WTC11 (cell line): ENCODE results near the gene ATXN7L2. TPM values are rescaled to one million over a fixed set of nuclear protein-coding genes. Genes with fewer than 3 reads are reported as not detected.

Experiments
- ATAC-seq: fragments of 200-7000 bp; cut with Tn5 transposase; 2 replicates; pipeline ENCODE4 v1.10.0; 2021; ENCODE audit warnings: mild to moderate bottlenecking, moderate library complexity
- CTCF ChIA-PET: fragments of 300-600 bp; sonication (Branson Sonifier 250); formaldehyde crosslinking; loops from one replicate; lab custom pipeline; 2021; ENCODE audit warnings: antibody characterized with exemption; lab: Charles Lee
- POLR2A ChIA-PET: fragments of 350-600 bp; sonication (Branson Sonifier 250); formaldehyde crosslinking; loops from one replicate; lab custom pipeline; 2021; ENCODE audit warnings: antibody characterized with exemption; lab: Charles Lee
- DNase-seq: peaks from one replicate; pipeline ENCODE4 v3.0.0; 2021; ENCODE audit warnings: low spot score
- H3K27ac Mint-ChIP-seq: 2 replicates; pipeline ENCODE4 v1.8.0; 2021; ENCODE audit warnings: mixed read lengths
- H3K27me3 Mint-ChIP-seq: 2 replicates; pipeline ENCODE4 v1.8.0; 2021; ENCODE audit warnings: low read depth, mild to moderate bottlenecking, moderate library complexity, mixed read lengths
- H3K36me3 Mint-ChIP-seq: 2 replicates; pipeline ENCODE4 v1.8.0; 2021; ENCODE audit warnings: mixed read lengths
- H3K4me1 Mint-ChIP-seq: 2 replicates; pipeline ENCODE4 v1.8.0; 2022; ENCODE audit warnings: mixed read lengths
- H3K4me3 Mint-ChIP-seq: 2 replicates; pipeline ENCODE4 v1.8.0; 2021; ENCODE audit warnings: mild to moderate bottlenecking, moderate library complexity, mixed read lengths
- H3K9me3 Mint-ChIP-seq: 2 replicates; pipeline ENCODE4 v1.8.0; 2021; ENCODE audit warnings: mixed read lengths
- ATF1 ChIP-seq: sonication (generic); formaldehyde crosslinking; IDR thresholded peaks from 2 replicates; pipeline ENCODE4 v1.8.1; 2023; ENCODE audit warnings: mild to moderate bottlenecking, moderate library complexity, missing genetic modification reagents
- CREB1 ChIP-seq: sonication (generic); formaldehyde crosslinking; IDR thresholded peaks from 2 replicates; pipeline ENCODE4 v1.8.0; 2023; ENCODE audit warnings: mild to moderate bottlenecking, missing genetic modification reagents
- EMX1 ChIP-seq: fragments of 250-450 bp; sonication (Bioruptor Pico); IDR thresholded peaks from 2 replicates; pipeline ENCODE4 v1.8.0; 2021; ENCODE audit warnings: mild to moderate bottlenecking
- FOXP1 ChIP-seq: sonication (generic); formaldehyde crosslinking; IDR thresholded peaks from 2 replicates; pipeline ENCODE4 v1.8.0; 2022; ENCODE audit warnings: missing genetic modification reagents, mild to moderate bottlenecking, moderate library complexity, borderline replicate concordance
- NR1H2 ChIP-seq: sonication (generic); formaldehyde crosslinking; IDR thresholded peaks from 2 replicates; pipeline ENCODE4 v1.9.0; 2021; ENCODE audit warnings: mild to moderate bottlenecking, moderate library complexity, missing genetic modification reagents
- NR2C2 ChIP-seq: sonication (generic); formaldehyde crosslinking; IDR thresholded peaks from 2 replicates; pipeline ENCODE4 v1.8.0; 2022; ENCODE audit warnings: mild to moderate bottlenecking, missing genetic modification reagents
- OVOL2 ChIP-seq: fragments of 250-450 bp; sonication (Bioruptor Pico); IDR thresholded peaks from 2 replicates; pipeline ENCODE4 v1.9.0; 2021; ENCODE audit warnings: mild to moderate bottlenecking, borderline replicate concordance
- TEAD1 ChIP-seq: sonication (generic); formaldehyde crosslinking; IDR thresholded peaks from 2 replicates; pipeline ENCODE4 v1.8.0; 2022; ENCODE audit warnings: mild to moderate bottlenecking, missing genetic modification reagents
- TEAD4 ChIP-seq: sonication (generic); formaldehyde crosslinking; IDR thresholded peaks from 2 replicates; pipeline ENCODE4 v1.8.0; 2022; ENCODE audit warnings: mild to moderate bottlenecking, missing genetic modification reagents
- ZNF121 ChIP-seq: sonication (generic); formaldehyde crosslinking; IDR thresholded peaks from 2 replicates; pipeline ENCODE4 v1.8.0; 2023; ENCODE audit warnings: missing genetic modification reagents
- ZNF317 ChIP-seq: sonication (generic); formaldehyde crosslinking; IDR thresholded peaks from 2 replicates; pipeline ENCODE4 v1.8.1; 2023; ENCODE audit warnings: low read depth, mild to moderate bottlenecking, moderate library complexity, missing genetic modification reagents, borderline replicate concordance
- ZNF671 ChIP-seq: fragments of 250-450 bp; sonication (Bioruptor Pico); IDR thresholded peaks from 2 replicates; pipeline ENCODE4 v1.8.0; 2021; ENCODE audit warnings: mild to moderate bottlenecking
- total RNA-seq: library from RNA; stranded (reverse); gene quantifications from 3 replicates; pipeline ENCODE4 v1.2.3, GENCODE V29; 2021
- TF ChIP-seq, protein P1 (sequence below): fragments of 250-450 bp; sonication (Bioruptor Pico); IDR thresholded peaks from 2 replicates; pipeline ENCODE4 v2.1.2; 2022; ENCODE audit warnings: mild to moderate bottlenecking, moderate library complexity
- TF ChIP-seq, protein P2 (sequence below): sonication (generic); formaldehyde crosslinking; IDR thresholded peaks from 2 replicates; pipeline ENCODE4 v1.8.0; 2023; ENCODE audit warnings: missing genetic modification reagents, mild to moderate bottlenecking, borderline replicate concordance
- TF ChIP-seq, protein P3 (sequence below): fragments of 250-450 bp; sonication (Bioruptor Pico); conservative IDR thresholded peaks from 2 replicates; pipeline ENCODE4 v1.9.0; 2021; ENCODE audit warnings: mild to moderate bottlenecking
- TF ChIP-seq, protein P4 (sequence below): sonication (generic); formaldehyde crosslinking; IDR thresholded peaks from 2 replicates; pipeline ENCODE4 v1.8.1; 2023; ENCODE audit warnings: mild to moderate bottlenecking, missing genetic modification reagents, moderate library complexity
- TF ChIP-seq, protein P5 (sequence below): sonication (generic); formaldehyde crosslinking; IDR thresholded peaks from 2 replicates; pipeline ENCODE4 v1.8.1; 2022; ENCODE audit warnings: low read depth, mild to moderate bottlenecking, moderate library complexity, missing genetic modification reagents, borderline replicate concordance
- TF ChIP-seq, protein P6 (sequence below): sonication (generic); formaldehyde crosslinking; IDR thresholded peaks from 2 replicates; pipeline ENCODE4 v1.8.1; 2022; ENCODE audit warnings: mild to moderate bottlenecking, moderate library complexity, missing genetic modification reagents

Gene ATXN7L2
- total RNA-seq, 1 experiment from 2014 or later: 11.1 TPM

DNA sequence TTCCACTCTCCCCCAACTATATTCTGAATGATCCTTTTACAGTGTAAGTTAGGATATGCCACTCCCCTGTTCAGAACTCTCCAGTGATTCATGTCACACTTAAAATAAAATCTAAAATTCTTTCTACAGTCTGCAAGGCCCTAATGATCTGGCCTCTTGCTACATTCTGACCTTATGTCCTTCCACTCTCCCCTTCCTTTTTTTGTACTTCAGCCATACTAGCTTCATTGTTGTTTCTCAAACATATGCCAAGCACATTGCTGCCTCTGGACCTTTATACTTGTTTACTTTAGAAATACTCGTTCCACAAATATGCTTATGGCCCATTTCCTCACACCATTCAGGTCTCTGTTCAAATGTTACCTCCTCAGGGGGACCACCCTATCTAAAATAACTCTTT, 42.6 kb upstream of the ATXN7L2 start:
- Mint-ChIP-seq H3K4me3 (no peak overlapping the region), H3K9me3 (no peaks in the 10 kb centered on the region), H3K27ac (no peak overlapping the region), H3K27me3 (peaks cover 10% of the 10 kb centered on the region), H3K36me3 (no peaks in the 10 kb centered on the region), H3K4me1 (no peaks in the 10 kb centered on the region)
- DNase-seq (no peak), ATAC-seq (no peak)
- TF ChIP-seq NR1H2 (CRISPR knock-in tag) (no peak), TEAD1 (CRISPR knock-in tag) (no peak), ZNF671 (no peak), CREB1 (CRISPR knock-in tag) (no peak), ZNF121 (CRISPR knock-in tag) (no peak), OVOL2 (CRISPR knock-in tag) (no peak), ATF1 (CRISPR knock-in tag) (no peak), FOXP1 (CRISPR knock-in tag) (no peak), ZNF317 (CRISPR knock-in tag) (no peak), EMX1 (no peak), TEAD4 (CRISPR knock-in tag) (no peak), NR2C2 (CRISPR knock-in tag) (no peak)
- TF ChIP-seq, protein P1, sequence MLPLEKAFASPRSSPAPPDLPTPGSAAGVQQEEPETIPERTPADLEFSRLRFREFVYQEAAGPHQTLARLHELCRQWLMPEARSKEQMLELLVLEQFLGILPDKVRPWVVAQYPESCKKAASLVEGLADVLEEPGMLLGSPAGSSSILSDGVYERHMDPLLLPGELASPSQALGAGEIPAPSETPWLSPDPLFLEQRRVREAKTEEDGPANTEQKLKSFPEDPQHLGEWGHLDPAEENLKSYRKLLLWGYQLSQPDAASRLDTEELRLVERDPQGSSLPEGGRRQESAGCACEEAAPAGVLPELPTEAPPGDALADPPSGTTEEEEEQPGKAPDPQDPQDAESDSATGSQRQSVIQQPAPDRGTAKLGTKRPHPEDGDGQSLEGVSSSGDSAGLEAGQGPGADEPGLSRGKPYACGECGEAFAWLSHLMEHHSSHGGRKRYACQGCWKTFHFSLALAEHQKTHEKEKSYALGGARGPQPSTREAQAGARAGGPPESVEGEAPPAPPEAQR (CRISPR knock-in tag): no peak
- TF ChIP-seq, protein P2, sequence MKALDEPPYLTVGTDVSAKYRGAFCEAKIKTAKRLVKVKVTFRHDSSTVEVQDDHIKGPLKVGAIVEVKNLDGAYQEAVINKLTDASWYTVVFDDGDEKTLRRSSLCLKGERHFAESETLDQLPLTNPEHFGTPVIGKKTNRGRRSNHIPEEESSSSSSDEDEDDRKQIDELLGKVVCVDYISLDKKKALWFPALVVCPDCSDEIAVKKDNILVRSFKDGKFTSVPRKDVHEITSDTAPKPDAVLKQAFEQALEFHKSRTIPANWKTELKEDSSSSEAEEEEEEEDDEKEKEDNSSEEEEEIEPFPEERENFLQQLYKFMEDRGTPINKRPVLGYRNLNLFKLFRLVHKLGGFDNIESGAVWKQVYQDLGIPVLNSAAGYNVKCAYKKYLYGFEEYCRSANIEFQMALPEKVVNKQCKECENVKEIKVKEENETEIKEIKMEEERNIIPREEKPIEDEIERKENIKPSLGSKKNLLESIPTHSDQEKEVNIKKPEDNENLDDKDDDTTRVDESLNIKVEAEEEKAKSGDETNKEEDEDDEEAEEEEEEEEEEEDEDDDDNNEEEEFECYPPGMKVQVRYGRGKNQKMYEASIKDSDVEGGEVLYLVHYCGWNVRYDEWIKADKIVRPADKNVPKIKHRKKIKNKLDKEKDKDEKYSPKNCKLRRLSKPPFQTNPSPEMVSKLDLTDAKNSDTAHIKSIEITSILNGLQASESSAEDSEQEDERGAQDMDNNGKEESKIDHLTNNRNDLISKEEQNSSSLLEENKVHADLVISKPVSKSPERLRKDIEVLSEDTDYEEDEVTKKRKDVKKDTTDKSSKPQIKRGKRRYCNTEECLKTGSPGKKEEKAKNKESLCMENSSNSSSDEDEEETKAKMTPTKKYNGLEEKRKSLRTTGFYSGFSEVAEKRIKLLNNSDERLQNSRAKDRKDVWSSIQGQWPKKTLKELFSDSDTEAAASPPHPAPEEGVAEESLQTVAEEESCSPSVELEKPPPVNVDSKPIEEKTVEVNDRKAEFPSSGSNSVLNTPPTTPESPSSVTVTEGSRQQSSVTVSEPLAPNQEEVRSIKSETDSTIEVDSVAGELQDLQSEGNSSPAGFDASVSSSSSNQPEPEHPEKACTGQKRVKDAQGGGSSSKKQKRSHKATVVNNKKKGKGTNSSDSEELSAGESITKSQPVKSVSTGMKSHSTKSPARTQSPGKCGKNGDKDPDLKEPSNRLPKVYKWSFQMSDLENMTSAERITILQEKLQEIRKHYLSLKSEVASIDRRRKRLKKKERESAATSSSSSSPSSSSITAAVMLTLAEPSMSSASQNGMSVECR (CRISPR knock-in tag): no peak
- TF ChIP-seq, protein P3, sequence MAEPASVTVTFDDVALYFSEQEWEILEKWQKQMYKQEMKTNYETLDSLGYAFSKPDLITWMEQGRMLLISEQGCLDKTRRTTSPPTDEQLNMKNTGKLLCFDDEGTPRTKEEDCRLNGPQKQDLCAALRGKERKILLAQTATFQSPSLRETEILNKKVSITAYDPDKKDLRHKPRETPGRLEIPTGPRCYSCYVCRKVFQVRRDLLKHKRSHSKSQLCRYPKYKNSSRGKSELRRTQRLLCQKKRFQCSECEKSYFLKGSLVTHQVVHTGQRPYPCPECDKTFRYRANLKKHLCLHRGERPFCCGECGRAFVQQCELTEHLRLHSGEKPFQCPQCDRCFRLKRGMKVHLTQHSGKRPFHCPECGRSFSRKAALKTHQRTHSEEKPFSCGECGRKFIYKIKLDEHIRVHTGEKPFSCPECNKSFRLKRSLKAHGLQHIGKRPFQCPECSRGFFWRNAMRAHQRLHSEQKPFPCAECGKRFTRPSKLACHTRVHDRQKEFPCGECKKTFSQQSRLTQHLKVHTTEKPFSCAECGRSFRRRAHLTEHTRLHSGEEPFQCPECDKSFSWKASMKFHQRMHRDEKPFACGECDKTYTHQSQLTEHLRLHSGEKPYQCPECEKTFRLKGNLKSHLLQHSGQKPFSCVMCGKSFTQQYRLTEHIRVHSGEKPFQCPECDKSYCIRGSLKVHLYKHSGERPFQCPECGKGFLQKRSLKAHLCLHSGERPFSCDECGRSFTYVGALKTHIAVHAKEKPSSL (CRISPR knock-in tag): no peak
- TF ChIP-seq, protein P4, sequence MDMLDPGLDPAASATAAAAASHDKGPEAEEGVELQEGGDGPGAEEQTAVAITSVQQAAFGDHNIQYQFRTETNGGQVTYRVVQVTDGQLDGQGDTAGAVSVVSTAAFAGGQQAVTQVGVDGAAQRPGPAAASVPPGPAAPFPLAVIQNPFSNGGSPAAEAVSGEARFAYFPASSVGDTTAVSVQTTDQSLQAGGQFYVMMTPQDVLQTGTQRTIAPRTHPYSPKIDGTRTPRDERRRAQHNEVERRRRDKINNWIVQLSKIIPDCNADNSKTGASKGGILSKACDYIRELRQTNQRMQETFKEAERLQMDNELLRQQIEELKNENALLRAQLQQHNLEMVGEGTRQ (CRISPR knock-in tag): no peak
- TF ChIP-seq, protein P5, sequence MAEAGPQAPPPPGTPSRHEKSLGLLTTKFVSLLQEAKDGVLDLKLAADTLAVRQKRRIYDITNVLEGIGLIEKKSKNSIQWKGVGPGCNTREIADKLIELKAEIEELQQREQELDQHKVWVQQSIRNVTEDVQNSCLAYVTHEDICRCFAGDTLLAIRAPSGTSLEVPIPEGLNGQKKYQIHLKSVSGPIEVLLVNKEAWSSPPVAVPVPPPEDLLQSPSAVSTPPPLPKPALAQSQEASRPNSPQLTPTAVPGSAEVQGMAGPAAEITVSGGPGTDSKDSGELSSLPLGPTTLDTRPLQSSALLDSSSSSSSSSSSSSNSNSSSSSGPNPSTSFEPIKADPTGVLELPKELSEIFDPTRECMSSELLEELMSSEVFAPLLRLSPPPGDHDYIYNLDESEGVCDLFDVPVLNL (CRISPR knock-in tag): no peak
- TF ChIP-seq, protein P6, sequence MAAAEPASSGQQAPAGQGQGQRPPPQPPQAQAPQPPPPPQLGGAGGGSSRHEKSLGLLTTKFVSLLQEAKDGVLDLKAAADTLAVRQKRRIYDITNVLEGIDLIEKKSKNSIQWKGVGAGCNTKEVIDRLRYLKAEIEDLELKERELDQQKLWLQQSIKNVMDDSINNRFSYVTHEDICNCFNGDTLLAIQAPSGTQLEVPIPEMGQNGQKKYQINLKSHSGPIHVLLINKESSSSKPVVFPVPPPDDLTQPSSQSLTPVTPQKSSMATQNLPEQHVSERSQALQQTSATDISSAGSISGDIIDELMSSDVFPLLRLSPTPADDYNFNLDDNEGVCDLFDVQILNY (CRISPR knock-in tag): no peak
- ChIA-PET POLR2A (no interaction called here), CTCF (no interaction called here)
